GM18499 (cell line): ENCODE data around the gene ZNF316.
A peak's percentile ranks its signal among the peaks of the same experiment; 100 is the strongest.
"Not testable (repeated sequence)": the region's sequence is repeated elsewhere in the genome, so short reads cannot be mapped to it uniquely, and the experiment has no call there.

Source experiments
- ATAC-seq: cut with Tn5 transposase; IDR thresholded peaks from one replicate; pipeline ENCODE4 v1.9.1; 2021; ENCODE audit warnings: moderate number of reproducible peaks; ENCODE audit not compliant: insufficient read depth, unreplicated experiment

ZNF316 gene

GRCh38 chr7:6621195-6622133 is 15.7 kb upstream of the ZNF316 start:
- ATAC-seq: no peak

- no peak for ATAC-seq
These were observed 14.9 kb upstream of the ZNF316 start for GRCh38 chr7:6622134-6622710.

GRCh38 chr7:6623589-6624245 is 13.4 kb upstream of the ZNF316 start:
- ATAC-seq: no peak

- no peak for ATAC-seq
These were observed 12.9 kb upstream of the ZNF316 start for GRCh38 chr7:6624246-6624611.

- no peak for ATAC-seq
These were observed 9.1 kb upstream of the ZNF316 start for GRCh38 chr7:6628045-6628444.

- ATAC-seq: no peak
These were observed 6.9 kb upstream of the ZNF316 start for GRCh38 chr7:6630007-6630849.

GRCh38 chr7:6631605-6632004 is 5.5 kb upstream of the ZNF316 start:
- no peak for ATAC-seq

- no peak for ATAC-seq
These were observed 3.1 kb upstream of the ZNF316 start for GRCh38 chr7:6634021-6634420.

- not testable (repeated sequence) for ATAC-seq
These were observed 2.1 kb upstream of the ZNF316 start for GRCh38 chr7:6634971-6635370.

GRCh38 chr7:6637544-6638229 is 569 bp downstream of the ZNF316 start:
- peak; percentile 48 for ATAC-seq

GRCh38 chr7:6639032-6639431 is 1.9 kb downstream of the ZNF316 start:
- no peak for ATAC-seq

GRCh38 chr7:6639627-6640026 is 2.5 kb downstream of the ZNF316 start:
- ATAC-seq: no peak

GRCh38 chr7:6640246-6640721 is 3.2 kb downstream of the ZNF316 start:
- ATAC-seq: no peak

- ATAC-seq: no peak
These were observed 4.4 kb downstream of the ZNF316 start for GRCh38 chr7:6641305-6642035.

GRCh38 chr7:6642239-6642839 is 5.2 kb downstream of the ZNF316 start:
- ATAC-seq: no peak

GRCh38 chr7:6642861-6643640 is 5.9 kb downstream of the ZNF316 start:
- ATAC-seq: no peak

- ATAC-seq: no peak
These were observed 7.0 kb downstream of the ZNF316 start for GRCh38 chr7:6643915-6644625.
